HG03196 (cell line): ENCODE data around the gene PARD3B.

Experiments
- ATAC-seq: cut with Tn5 transposase; IDR thresholded peaks from one replicate; pipeline ENCODE4 v1.9.1; 2021; ENCODE audit not compliant: unreplicated experiment

PARD3B gene

DNA sequence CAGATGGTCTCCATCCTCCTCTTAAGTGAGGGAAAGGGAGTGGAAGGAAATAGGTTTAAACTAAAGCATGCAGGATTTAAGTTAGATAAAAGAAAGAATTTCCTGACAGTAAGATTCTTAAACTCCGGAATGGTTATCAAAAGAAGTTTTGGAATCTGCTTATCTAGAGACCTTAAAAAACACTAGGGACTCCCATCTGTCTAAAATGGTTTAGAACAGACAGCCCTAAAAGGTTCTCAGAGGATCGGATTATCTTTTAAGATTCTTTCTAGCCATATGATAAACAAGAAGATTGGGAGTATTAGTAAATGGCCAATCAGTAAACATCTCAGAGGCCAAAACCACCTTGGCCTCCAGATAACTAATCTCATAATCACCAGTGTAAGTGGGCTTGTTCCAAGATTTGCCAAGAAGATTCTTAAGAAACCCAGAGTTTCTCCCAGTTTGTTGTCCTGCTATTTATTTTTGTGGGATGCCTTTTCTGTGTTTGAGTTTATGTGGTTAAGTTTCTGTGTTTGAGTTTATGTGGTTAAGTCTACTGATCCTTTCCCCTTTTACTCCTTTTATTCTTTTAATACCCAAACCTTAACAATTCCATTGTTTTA is 822.2 kb downstream of the PARD3B start:
- ATAC-seq: no peak

DNA sequence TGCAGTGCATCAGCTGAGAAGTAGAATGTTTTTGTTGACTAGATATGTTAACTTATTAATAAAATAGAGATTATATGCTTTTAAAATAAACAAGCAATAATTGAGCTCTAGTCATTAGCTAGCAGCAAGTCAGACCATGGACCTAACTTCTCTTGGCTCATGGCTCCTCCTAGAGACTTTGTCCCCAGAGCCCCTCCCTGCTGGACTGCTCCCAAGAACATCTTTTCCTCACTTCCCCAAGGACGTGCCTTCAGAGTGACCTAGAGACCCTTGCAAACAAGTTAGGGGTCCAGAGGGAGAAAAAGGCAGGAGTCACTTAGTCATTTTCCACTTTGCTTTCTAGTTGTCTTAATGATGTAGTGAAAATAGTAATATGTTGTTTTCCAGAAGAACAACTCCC is 824.5 kb downstream of the PARD3B start:
- no peak for ATAC-seq

DNA sequence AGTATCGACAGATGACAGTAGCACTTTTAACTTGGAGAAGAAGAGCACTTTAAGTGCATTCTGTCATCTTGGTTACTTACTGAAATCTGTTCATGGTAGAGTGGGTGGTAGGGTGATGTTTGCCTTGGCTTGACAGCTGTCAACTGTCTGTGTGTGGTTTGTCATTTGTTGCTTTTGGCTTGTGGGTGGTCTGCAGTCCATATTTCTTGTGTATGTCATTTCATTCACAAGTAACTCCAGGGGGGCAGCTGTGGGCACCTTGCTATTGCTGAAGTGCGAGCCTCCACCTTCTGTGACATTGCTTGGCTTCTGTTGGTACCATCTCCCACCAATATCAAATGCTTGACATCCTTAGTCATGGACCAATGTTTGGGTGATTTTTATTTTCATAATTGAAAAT is 825.5 kb downstream of the PARD3B start:
- no peak for ATAC-seq

DNA sequence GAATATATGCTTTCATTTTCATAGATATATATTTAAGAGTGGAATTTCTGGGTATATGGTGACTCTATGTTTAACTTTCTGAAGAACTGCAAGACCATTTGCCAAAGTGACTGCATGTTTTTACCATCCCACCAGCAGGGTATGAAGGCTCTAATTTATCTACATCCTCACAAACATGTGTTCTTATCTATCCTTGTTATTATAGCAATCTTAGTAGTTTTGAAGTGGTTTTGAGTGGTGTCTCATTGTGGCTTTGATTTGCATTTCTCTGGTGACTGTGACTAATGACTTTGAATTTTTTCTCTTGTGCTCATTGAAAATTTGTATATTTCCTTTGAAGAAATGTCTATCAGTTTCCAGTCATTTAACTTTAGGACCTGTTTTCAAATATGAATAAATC is 826.9 kb downstream of the PARD3B start:
- ATAC-seq: no peak

GRCh38 chr2:205375461-205376448 is 830.5 kb downstream of the PARD3B start:
- ATAC-seq: no peak

DNA sequence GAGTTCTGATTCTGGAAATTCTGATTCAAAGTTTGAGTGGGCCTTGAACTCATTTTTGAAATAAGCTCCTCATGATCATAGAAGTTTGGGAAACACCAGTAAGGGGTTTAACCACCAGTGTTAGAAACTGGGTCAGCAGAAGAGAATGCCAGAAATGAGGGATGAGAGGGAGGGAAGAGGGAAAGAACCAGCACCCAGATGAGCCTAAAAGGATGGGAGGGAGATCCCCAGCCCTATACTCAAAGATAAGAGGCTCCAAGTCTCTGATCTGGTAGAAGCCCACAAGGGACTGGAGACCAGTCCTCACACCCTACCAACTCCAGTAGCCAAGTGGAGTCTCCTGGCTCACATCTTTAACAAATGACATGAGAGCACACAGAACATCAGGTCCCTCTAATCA is 832.0 kb downstream of the PARD3B start:
- no peak for ATAC-seq

GRCh38 chr2:205383601-205384000 is 838.3 kb downstream of the PARD3B start:
- ATAC-seq: no peak

GRCh38 chr2:205386109-205386508 is 840.8 kb downstream of the PARD3B start:
- no peak for ATAC-seq

DNA sequence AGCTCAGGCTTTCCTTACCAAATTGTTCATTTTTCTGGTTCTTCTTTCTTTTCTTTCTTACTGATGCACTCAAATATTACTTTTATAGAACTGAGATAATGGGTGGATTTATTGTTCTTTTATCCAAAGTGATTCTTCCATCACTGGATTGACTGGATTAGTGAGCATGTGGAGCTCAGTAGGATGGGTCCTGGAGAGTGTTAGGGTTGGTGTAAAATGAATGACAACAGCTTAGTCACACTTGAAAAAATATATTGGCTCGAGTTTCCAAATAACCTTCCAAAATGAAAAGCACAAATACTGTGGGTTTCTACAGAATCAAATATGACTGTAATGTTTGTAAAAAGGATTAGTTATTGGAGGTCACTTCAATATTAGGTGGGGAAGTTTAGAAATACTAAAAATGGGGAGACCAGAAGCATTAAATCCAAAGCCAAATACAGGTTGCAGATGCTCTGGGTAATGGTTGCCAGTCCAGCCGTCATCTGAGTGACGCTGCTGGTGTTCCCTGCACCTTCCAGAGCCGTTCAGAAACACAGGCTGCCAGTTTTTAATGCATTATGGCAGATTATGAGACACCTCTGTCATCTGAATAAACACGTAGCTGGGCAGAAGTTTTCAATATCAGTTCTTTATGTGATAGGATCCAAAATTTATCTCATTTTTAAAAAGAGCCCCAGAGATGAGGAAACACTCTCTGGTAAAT is 842.2 kb downstream of the PARD3B start:
- ATAC-seq: no peak

GRCh38 chr2:205390866-205391265 is 845.6 kb downstream of the PARD3B start:
- no peak for ATAC-seq

GRCh38 chr2:205401511-205401910 is 856.2 kb downstream of the PARD3B start:
- ATAC-seq: no peak

GRCh38 chr2:205402011-205402410 is 856.7 kb downstream of the PARD3B start:
- no peak for ATAC-seq

GRCh38 chr2:205403244-205403825 is 858.1 kb downstream of the PARD3B start:
- ATAC-seq: no peak

GRCh38 chr2:205405194-205405593 is 859.9 kb downstream of the PARD3B start:
- ATAC-seq: no peak

GRCh38 chr2:205405752-205406151 is 860.5 kb downstream of the PARD3B start:
- no peak for ATAC-seq

DNA sequence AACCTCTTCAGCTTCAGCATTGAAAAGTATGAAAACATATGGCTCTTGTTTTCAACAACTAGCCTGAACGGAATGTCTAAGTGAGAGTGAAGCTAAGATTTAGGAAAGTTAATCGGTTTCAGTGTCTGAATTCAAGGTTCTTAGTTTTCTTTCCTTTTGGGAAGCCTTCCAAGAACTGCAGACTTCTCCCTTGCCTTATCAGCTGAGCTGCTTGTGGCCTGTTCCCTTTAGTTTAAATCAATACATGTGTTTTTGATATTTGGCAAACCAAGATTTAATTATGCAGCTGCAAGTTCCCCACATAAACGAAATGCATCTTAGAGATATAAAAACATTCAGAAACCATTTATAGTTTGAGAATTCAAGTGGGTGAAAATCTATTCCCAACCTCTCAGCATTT is 862.7 kb downstream of the PARD3B start:
- no peak for ATAC-seq

GRCh38 chr2:205408696-205409095 is 863.4 kb downstream of the PARD3B start:
- ATAC-seq: no peak

- ATAC-seq: no peak
Measured at GRCh38 chr2:205409411-205409810, 864.1 kb downstream of the PARD3B start.

GRCh38 chr2:205411558-205411957 is 866.3 kb downstream of the PARD3B start:
- ATAC-seq: no peak

DNA sequence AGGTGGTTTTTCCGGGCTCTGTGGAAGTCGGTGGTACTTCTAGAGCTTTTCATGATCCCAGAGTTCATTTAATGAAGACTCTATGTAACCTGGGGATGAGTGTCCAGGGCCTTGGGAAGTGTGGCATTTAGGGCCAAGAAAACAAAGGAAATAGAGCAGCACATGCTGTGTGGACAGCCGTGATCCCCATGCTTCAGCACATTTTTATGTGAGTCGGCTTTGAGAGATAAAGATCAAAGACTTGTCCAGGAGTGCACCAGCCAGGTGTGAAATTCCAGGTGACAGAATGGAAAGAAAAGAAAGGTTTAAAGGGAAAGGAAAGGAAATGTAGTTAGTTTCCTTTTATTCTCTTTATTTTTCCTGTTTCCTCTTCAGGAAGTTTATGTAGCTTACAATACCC is 879.1 kb downstream of the PARD3B start:
- no peak for ATAC-seq

DNA sequence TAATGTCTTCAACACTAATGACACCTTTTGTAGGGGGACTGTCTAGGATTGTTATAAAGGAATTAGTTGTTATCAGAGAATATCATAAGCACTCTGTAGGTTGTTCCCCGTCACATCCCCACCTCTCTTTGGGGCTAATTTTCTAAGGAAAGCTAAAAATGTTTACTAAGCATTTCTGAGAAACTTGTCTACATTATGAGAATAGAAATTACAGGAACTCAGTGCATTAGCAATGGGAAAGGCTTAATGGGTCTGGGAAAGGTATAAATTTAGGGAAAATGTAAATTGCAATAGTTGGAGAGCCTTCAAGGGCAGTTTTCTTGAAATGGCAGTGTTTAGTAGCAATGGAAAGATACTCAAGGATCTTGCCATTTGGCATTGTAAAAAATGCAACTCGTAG is 879.8 kb downstream of the PARD3B start:
- ATAC-seq: no peak
